ENCODE measurements around the gene CD74.
"Not testable (repeated sequence)": the region's sequence is repeated elsewhere in the genome, so short reads cannot be mapped to it uniquely, and the experiment has no call there.

CD74 gene

GRCh38 chr5:150412319-150413175 is at the start of gene CD74:
TSS of gene CD74 (minus strand) at chr5:150412910. CDS start at chr5:150412749, 161 bp downstream.
- DNase-seq, result peak; percentile 25 to 64

DNA sequence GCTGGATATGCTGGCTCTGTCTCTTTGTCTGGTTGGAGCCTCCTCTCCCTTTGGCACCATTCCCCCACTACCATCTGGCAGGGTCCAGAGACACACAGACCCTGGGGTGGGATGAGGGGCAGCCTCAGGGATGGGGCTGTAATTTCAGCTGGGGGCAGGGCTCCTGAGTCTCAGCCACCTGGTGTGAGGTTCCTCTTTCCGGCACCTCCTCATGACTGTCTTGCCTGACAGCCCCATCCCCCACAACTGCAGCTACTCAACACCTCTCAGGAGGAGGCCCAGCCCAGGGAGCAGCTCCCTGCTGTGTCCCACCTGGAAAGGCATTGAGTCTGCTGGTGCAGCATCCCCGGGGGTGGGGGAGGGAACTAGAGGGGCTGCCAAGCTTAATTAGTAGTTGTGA is 48.5 kb upstream of the CD74 start:
- DNase-seq, result no peak

DNA sequence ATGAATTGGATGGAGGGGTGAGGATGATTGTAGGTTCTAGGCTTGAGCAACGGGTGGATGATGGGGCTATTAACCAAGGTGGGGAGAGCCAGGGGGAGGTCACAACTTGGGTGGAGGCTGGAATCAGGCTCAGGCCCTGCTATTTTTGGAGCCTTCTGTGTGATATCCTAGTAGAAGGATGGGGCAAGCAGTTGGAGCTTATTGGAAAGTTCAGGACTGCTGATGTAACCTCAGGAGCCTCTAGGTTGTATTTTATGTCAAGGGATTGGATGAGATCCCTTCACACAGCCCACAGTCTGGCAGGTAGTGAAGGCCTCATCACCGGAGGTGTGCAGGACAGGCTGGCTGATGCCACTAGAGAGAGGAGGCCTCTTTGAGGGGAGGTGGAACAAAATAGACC is 48.1 kb upstream of the CD74 start:
- no peak for DNase-seq

DNA sequence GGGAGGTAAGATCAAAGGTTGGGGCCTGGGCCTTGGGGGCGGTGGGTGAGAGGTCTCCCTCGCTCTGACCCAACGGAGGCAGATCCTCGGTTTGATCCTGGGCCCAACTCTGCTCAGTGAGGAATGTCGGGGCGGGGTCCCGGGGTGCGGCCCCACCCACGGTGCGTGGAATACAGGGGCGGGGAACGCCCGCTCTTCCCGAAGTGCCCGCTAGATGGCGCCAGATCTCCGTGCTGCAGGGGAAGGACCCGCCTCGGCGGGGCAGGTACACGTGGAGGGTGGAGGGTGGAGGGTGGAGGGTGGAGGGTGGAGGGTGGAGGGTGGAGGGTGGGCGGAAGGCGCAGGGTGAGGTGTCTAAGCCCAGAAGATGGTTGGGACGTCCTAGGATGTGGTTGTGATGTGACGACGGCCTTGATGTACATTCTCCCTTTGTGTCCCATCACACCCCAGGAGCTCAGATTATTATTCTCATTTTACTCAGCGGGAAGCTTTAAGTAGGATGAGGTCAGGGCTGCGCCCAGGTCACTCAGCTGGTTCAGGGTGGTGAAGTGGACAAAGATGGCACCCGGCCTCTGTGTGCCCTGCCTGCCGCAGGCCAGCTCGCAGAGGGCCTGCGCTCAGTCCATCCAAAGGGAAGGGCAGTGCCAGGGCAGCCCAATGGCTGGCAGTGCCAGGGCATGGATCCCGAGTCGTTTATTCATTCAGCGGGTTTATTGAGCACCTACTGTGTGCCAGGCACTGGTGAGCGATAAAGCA is 46.3 kb upstream of the CD74 start:
- DNase-seq, result peak in 1 of 2 donors; percentile 67

DNA sequence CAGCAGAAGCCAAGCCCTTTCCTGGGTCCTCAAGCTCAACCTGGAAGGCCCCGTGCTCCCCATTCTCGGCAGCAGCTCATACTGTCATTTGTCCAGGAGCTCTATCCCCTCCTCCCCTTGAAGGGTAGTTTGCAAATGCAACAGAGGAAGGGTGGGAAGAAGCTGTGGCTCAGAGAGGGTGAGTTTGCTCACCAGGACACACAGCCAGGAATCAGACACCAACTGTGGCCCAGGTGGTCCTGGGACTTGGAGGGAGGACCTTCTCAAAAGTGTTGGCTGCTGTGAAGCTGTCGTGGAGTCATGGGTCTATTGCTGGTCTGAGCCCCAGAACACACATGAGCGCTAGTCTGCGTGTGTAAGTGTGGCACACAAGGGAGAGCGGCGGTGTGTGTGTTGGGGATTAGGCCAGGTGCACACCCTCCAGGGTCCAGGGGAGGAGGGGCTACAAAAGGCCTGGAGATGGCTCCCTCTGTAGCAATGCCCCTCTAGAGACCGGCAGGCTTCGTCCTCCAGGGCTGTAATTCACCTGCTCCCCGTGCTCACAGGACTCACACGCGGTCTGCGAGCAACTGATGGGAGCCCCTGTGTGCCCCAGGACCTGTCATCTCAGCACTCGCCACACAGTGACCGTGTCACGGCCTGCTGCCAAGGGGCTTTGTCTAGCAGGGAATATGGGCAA is 45.0 kb upstream of the CD74 start:
- no peak for DNase-seq

DNA sequence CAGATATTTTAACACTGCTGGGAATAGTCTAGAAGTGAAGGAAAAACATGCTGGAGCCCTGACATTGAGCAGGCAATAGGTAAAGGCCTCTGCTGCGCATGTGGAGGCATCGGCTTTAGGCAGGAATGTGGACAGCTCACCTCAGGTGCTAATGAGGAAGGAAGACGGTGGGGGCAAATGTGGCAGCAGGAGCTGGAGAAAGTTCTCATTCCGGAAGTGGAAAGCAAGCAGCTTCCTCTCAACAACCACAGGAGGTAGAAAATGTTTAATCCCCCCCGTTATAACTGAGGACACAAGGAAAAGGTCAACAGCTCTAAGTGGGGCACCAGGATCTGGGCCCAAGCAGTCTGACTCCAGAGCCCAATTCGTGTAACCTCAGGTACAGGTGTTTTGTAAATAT is 44.4 kb upstream of the CD74 start:
- no peak for DNase-seq

DNA sequence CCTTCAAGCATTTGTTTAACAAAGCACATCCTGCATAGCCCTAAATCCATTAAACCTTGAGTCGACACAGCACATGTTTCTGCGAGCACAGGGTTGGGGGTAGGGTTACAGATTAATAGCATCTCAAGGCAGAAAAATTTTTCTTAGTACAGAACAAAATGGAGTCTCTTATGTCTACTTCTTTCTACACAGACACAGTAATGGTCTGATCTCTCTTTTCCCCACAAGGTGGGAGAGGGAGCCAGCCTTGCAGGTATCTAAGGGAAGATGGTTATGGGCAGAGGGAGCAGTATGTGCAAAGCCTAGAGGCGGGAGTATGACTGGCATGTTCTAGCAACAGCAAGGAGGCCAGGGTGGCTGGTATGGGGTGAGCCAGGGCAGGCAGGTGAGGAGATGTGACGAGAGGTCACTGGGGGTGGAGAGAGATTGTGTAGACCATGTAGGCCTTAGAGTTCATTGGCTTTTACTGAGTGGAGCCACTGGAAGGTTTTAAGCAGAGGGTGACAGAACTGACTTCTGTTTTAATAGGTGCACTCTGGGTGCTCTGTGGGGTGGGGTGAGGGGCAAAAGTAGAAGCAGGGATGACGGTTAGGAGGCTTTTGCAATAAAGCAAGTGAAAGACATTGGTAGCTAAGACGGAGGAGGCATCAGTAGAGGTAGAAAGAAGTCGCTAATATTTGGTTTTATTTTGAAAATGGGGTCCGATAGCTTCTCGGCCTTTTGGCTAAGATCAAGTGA is 42.0 kb upstream of the CD74 start:
- no peak for DNase-seq

DNA sequence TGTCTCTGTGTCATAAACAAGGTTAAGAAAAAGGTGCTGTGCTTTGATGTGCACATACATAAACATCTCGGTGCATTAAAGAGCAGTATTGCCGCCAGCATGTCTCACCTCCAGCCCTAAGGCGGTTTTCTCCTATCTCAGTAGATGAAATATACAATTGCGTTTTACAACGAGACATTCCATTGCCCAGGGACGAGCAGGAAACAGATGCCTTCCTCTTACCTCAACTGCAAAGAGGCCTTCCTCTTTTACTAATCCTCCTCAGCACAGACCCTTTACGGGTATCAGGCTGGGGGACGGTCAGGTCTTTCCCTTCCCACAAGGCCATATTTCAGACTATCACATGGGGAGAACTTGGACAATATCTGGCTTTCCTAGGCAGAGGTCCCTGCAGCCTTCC is 41.3 kb upstream of the CD74 start:
- not testable (repeated sequence) for DNase-seq

DNA sequence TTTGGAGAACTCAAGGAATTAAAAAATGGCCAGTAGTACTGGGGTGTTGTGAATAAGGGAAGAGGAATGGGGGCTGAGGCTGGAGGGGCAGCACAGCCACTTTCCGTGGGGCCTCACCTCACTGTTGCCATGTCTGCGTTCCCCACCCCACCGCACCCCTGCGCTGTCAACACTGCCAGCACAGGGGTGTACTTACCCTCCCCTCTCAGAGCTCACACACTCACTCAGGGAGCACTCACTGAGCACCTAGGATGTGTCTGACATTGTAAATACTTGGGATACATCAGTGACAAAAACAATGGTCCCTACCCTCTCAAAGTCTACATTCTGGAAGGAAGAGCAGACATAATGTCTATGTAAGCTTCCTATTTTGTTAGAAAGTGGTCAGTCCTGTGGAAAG is 40.2 kb upstream of the CD74 start:
- no peak for DNase-seq

GRCh38 chr5:150451594-150451993 is 38.9 kb upstream of the CD74 start:
- DNase-seq, result no peak

DNA sequence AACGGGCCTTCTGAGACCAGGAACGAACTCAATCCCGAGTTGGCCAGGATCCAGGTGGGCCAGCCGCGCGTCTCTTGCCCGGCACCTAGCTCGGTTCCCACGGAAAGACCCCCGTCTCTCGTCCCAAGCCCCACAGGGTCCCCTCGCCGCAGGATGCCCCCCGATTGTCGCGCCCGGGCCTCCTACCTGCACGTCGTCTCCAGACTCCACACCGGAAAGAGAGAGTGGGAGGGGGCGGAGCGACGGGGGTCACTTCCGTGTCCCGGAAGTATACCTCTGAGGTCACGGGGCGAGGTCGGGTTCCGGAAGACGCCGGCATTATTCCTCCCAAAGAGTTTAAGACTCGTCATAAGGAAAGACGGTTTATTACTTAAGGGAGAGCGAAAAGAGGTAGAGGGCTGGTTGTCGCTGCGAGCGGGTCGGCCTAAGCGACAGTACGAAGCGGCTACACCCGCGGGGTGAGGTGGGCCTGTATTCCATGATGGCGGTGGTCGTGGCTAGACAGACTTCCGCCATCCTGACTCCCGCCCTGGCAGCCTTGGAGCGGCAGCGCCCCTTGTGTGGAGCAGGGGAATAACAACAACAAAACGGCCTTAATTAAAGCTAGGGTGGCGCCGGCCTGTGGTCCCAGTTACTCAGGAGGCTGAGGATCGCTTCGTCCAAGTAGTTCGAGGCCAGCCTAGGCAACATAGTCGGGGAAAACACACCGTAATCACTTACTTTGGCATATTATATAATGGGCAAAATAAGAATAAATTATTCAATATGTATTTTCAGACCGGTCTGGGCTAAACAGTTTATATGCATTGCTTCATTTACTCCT is 37.0 kb upstream of the CD74 start, which contains the start of gene RPS14:
Gene RPS14, minus strand, starts transcription at position 223 of the 823 bp plus-strand sequence. CDS start 2,006 bp downstream, outside the sequence.
- peak; percentile 89 to 90 for DNase-seq

DNA sequence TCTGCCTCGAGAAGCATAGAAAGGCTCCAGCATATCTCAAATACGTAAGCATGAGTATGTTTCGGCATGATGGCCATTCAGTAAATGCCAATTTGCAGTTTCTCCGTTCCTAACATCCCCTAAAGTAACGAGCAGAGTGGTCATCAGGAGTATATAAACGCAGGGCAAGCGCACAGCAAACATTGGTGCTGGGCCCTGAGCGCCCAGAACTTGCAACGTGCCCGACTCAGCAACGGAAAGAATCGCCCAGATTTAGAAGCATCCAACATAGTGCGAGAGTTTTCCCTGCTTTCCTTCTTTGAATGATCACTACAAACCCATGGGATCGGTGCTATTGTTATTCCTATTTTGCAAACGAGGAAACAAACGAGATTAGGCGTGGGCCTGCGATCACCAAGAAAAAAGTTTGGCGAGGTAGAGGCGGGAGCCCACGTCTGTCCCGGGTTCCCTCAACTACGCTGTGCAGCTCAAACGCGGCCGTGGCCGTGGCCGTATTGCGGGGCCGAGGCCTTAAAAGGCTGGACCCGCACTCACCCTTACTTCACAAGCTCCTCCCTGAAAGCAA is 36.3 kb upstream of the CD74 start:
- DNase-seq, result no peak

DNA sequence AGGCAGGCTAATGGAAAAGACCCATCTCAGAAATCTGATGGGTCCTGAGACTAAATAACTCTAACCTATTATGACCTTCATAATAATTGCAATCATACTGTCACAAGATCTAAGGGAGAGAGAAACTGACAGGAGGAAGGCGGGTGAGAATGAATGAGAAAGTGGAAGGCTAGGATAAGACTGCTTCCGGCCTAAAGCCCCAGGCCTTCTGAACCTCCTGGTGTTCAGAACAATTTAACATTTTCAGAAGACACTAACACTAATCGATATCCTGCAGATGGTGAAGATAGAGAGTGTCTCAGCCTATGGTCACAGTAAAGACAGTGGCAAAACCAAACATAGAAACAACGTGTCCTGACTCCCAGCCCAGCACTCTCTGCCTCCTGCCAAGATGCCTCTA is 35.6 kb upstream of the CD74 start:
- DNase-seq, result no peak

GRCh38 chr5:150447188-150447587 is 34.5 kb upstream of the CD74 start:
- no peak for DNase-seq

- DNase-seq, result no peak
Measured at GRCh38 chr5:150446583-150446982, 33.9 kb upstream of the CD74 start.

GRCh38 chr5:150446088-150446487 is 33.4 kb upstream of the CD74 start:
- DNase-seq, result no peak

DNA sequence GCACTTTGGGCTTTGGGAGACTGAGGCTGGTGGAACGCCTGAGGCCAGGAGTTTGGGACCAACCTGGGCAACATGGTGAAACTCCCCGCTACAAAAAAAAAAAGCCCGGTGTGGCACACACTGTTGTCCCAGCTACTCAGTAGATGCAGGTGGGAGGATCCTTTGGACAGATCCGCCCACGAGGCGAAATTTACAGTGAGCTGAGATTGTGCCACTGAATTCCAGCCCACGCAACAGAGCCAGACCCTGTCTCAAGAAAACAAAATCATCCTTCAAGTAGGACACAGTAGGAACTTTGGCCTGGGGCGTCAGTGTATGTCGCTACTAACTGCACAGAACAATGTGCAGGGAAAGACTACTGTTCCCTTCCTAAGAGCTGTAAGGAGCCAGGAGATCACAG is 32.1 kb upstream of the CD74 start:
- DNase-seq, result no peak

DNA sequence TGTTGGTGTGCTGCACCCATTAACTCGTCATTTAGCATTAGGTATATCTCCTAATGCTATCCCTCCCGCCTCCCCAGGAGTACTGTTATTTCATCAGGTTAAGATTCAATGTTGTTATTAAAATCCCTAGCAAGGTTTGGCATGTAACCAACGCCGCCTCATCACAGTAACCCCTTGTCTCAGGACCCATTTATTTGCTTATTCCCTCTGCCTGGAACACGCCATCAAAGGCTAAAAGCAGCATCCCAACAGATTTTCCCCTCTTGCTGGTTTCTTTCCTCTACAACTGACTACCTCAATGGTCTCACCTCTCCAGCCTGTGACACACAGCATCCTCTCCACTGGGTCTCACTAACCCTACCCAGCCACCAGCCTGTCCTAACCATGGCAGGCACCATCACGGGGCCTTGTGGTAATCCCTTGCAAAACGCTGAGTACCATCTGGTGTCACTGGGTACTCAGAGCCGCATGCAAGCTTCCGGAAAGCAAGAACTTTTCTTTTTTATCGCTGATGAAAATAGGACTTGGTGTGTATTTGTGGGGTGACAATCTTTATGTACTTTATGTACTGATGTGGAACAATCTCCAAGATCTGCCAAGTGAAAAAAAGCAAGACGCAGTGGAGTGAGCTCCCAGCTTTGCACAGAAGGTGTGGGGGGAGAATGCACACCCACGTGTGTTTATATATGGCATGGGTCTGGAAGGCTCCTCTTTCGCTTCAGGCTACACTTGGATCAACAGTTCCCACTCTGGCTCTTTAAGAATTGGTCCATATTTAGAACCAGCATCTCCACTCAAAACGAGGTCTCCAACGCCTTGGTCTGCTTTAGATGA is 30.7 kb upstream of the CD74 start:
- peak in 1 of 2 donors; percentile 57 for DNase-seq

DNA sequence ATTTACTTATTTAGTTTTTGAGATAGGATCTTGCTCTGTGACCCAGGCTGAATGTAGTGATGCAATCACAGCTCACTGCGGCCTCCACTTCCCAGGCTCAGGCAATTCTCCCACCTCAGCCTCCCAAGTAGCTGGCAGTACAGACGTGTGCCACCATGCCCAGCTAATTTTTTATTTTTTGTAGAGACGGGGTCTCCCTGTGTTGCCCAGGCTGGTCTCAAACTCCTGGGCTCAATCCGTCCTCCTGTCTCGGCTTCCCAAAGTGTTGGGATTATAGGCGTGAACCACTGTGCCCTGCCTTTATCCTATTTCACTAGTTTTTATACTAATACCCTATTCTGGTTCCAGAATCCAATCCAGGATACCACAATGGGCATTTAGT is 30.0 kb upstream of the CD74 start:
- no peak for DNase-seq

Data from hippocampal formation (tissue), 2 donors.